Liver (tissue), 9 donors: ENCODE measurements around the gene RFX7. TPM values are rescaled to one million over a fixed set of nuclear protein-coding genes. Genes with fewer than 3 reads are reported as not detected.

Experiments
- DNase-seq: peaks from one replicate; pipeline ENCODE4 v3.0.0-alpha.2; 2017; ENCODE audit warnings: low spot score
- H3K27ac ChIP-seq, 2 donors: one replicate each; pipeline ENCODE4 v1.7.0; 2013; ENCODE audit warnings: inconsistent platforms in 2 of 2, low read length in 2 of 2, control low read depth in 1 of 2, low read depth in 1 of 2, mild to moderate bottlenecking in 1 of 2
- H3K27me3 ChIP-seq, 4 donors: one replicate each; pipeline versions ENCODE4 v1.6.1 to v1.7.0; 2013; ENCODE audit warnings: low read length in 3 of 4, inconsistent platforms in 1 of 4, mild to moderate bottlenecking in 1 of 4, moderate library complexity in 1 of 4; ENCODE audit not compliant: control insufficient read depth in 4 of 4, insufficient read depth in 4 of 4
- H3K36me3 ChIP-seq, 4 donors: one replicate each; pipeline versions ENCODE4 v1.6.1 to v1.7.0; 2013; ENCODE audit warnings: low read length in 3 of 4, mild to moderate bottlenecking in 3 of 4, low read depth in 1 of 4, moderate library complexity in 1 of 4; ENCODE audit not compliant: control insufficient read depth in 4 of 4, insufficient read depth in 3 of 4
- H3K4me1 ChIP-seq, 4 donors: one replicate each; pipeline versions ENCODE4 v1.6.1 to v1.7.0; 2013; ENCODE audit warnings: low read length in 3 of 4, mild to moderate bottlenecking in 3 of 4, moderate library complexity in 1 of 4; ENCODE audit not compliant: control insufficient read depth in 4 of 4, insufficient read depth in 4 of 4
- H3K4me3 ChIP-seq, 3 donors: one replicate each; pipeline versions ENCODE4 v1.6.1 to v1.7.0; 2013; ENCODE audit warnings: low read length in 3 of 3, control low read depth in 1 of 3, low read depth in 1 of 3, mild to moderate bottlenecking in 1 of 3
- H3K9ac ChIP-seq, 2 donors: one replicate each; pipeline ENCODE4 v1.7.0; 2013; ENCODE audit warnings: low read length in 2 of 2, mild to moderate bottlenecking in 2 of 2, moderate library complexity in 2 of 2, control low read depth in 1 of 2, low read depth in 1 of 2
- H3K9me3 ChIP-seq, 4 donors: one replicate each; pipeline versions ENCODE4 v1.6.1 to v1.7.0; 2013; ENCODE audit warnings: low read length in 3 of 4; ENCODE audit not compliant: control insufficient read depth in 4 of 4
- EGR1 ChIP-seq, 2 donors: IDR thresholded peaks; 2 replicates each; pipeline ENCODE4 v1.6.1; 2016 to 2018; ENCODE audit warnings: antibody characterized with exemption in 2 of 2, low read depth in 2 of 2
- FOXA1 ChIP-seq: IDR thresholded peaks from 2 replicates; pipeline ENCODE4 v1.6.1; 2016; ENCODE audit warnings: antibody characterized with exemption
- FOXA2 ChIP-seq: IDR thresholded peaks from 2 replicates; pipeline ENCODE4 v1.6.1; 2016; ENCODE audit warnings: antibody characterized with exemption
- GABPA ChIP-seq, 2 donors: IDR thresholded peaks in 1 of 2; conservative IDR thresholded peaks in 1 of 2; 2 replicates each; pipeline ENCODE4 v1.6.1; 2016; ENCODE audit warnings: antibody characterized with exemption in 2 of 2, mild to moderate bottlenecking in 1 of 2, moderate library complexity in 1 of 2
- HNF4A ChIP-seq, 2 donors: conservative IDR thresholded peaks; 2 replicates each; pipeline ENCODE4 v1.6.1; 2016; ENCODE audit warnings: antibody characterized with exemption in 2 of 2, mild to moderate bottlenecking in 2 of 2
- JUND ChIP-seq, 2 donors: IDR thresholded peaks; 2 replicates each; pipeline ENCODE4 v1.6.1; 2016; ENCODE audit warnings: antibody characterized with exemption in 2 of 2
- NR2F2 ChIP-seq: IDR thresholded peaks from 2 replicates; pipeline ENCODE4 v1.6.1; 2016; ENCODE audit warnings: antibody characterized with exemption
- RAD21 ChIP-seq, 2 donors: IDR thresholded peaks; 2 replicates each; pipeline ENCODE4 v1.6.1; 2016; ENCODE audit warnings: antibody characterized with exemption in 2 of 2, mild to moderate bottlenecking in 2 of 2
- RXRA ChIP-seq, 2 donors: IDR thresholded peaks; 2 replicates each; pipeline ENCODE4 v1.6.1; 2017 to 2018; ENCODE audit warnings: antibody characterized with exemption in 2 of 2, mild to moderate bottlenecking in 1 of 2
- SP1 ChIP-seq: IDR thresholded peaks from 2 replicates; pipeline ENCODE4 v1.6.1; 2018; ENCODE audit warnings: antibody characterized with exemption, mild to moderate bottlenecking
- TAF1 ChIP-seq: conservative IDR thresholded peaks from 2 replicates; pipeline ENCODE4 v1.6.1; 2016; ENCODE audit warnings: antibody characterized with exemption, mild to moderate bottlenecking
- YY1 ChIP-seq: IDR thresholded peaks from 2 replicates; pipeline ENCODE4 v1.6.1; 2016; ENCODE audit warnings: antibody characterized with exemption, mild to moderate bottlenecking
- WGBS: extraction: QIAGEN DNeasy Blood & Tissue Kit; methylation state at CpG from one replicate; pipeline ENCODE4 v1.1.7; 2013; 5-methylcytosine and 5-hydroxymethylcytosine counted together
- polyA plus RNA-seq, 2 donors: library from polyadenylated mRNA; stranded (reverse) in 1 of 2; unstranded in 1 of 2; fragments of 200-250 nt in 1 of 2; fragments of >200 nt in 1 of 2; fragmentation: Nextera tagmentation in 1 of 2; extraction: Ambion mirVana in 1 of 2; gene quantifications; one replicate each; pipeline versions ENCODE4 v1.2.1 to v1.2.3, GENCODE V29; 2013 to 2015
- total RNA-seq, 2 donors: library from RNA; depleted of rRNA; stranded (reverse); fragments of >200 nt; gene quantifications; one replicate each; pipeline ENCODE4 v1.2.3, GENCODE V29; 2014
- TF ChIP-seq, protein P1 (sequence below): IDR thresholded peaks from 2 replicates; pipeline ENCODE4 v1.6.1; 2016; ENCODE audit warnings: antibody characterized with exemption, mild to moderate bottlenecking
- TF ChIP-seq, protein P2 (sequence below): IDR thresholded peaks from 2 replicates; pipeline ENCODE4 v1.6.1; 2016; ENCODE audit warnings: antibody characterized with exemption
- TF ChIP-seq, protein P3 (sequence below): IDR thresholded peaks from 2 replicates; pipeline ENCODE4 v1.6.1; 2016; ENCODE audit warnings: antibody characterized with exemption
- TF ChIP-seq, protein P4 (sequence below): fragments of 150-350 bp; IDR thresholded peaks from 2 replicates; pipeline ENCODE4 v1.5.1; 2017; ENCODE audit warnings: improper control_type of control experiment, low read depth, low read length; ENCODE audit not compliant: missing input control
- TF ChIP-seq, protein P5 (sequence below): IDR thresholded peaks from 2 replicates; pipeline ENCODE4 v1.6.1; 2016; ENCODE audit warnings: antibody characterized with exemption
- donor health status: healthy.
- donor health status: healthy.
- donor health status: healthy.
- donor health status: healthy.
- donor health status: healthy.

Gene RFX7
- total and polyA plus RNA-seq, 4 donors, result 1.3 to 4.2 (median 1.9) TPM

DNA sequence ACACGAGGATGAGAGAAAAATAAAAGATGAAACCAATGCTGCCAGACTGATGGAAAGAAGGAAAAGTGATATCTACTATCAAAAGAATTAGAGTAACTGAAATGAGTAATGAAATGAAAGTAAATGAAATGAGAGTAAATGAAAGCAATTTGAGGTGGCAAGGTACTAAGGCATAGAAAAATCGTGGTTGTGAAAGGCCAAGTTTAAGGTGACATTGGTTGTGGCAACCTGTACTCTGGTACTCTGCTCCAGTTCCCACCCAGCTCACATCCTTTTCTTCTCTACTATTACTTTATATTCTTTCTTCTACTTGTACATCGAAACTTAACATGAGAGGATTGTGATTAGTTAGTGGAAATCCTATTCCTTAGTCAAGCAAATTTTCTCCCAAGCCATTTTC lies 10.1 kb downstream of the RFX7 start:
- Histone ChIP-seq H3K4me3 (no peak overlapping the region), H3K36me3 (peaks cover 6 to 9% (median 6%) of the 10 kb centered on the region in 4 donors), H3K27ac (no peak overlapping the region), H3K9ac (no peak overlapping the region), H3K9me3 (peaks cover 4 to 13% (median 6%) of the 10 kb centered on the region in 4 donors), H3K27me3 (no peaks in the 10 kb centered on the region), H3K4me1 (no peaks in the 10 kb centered on the region)
- no peak for TF ChIP-seq JUND (IDR thresholded peaks at IDR 0.05)
- TF ChIP-seq, protein P1, sequence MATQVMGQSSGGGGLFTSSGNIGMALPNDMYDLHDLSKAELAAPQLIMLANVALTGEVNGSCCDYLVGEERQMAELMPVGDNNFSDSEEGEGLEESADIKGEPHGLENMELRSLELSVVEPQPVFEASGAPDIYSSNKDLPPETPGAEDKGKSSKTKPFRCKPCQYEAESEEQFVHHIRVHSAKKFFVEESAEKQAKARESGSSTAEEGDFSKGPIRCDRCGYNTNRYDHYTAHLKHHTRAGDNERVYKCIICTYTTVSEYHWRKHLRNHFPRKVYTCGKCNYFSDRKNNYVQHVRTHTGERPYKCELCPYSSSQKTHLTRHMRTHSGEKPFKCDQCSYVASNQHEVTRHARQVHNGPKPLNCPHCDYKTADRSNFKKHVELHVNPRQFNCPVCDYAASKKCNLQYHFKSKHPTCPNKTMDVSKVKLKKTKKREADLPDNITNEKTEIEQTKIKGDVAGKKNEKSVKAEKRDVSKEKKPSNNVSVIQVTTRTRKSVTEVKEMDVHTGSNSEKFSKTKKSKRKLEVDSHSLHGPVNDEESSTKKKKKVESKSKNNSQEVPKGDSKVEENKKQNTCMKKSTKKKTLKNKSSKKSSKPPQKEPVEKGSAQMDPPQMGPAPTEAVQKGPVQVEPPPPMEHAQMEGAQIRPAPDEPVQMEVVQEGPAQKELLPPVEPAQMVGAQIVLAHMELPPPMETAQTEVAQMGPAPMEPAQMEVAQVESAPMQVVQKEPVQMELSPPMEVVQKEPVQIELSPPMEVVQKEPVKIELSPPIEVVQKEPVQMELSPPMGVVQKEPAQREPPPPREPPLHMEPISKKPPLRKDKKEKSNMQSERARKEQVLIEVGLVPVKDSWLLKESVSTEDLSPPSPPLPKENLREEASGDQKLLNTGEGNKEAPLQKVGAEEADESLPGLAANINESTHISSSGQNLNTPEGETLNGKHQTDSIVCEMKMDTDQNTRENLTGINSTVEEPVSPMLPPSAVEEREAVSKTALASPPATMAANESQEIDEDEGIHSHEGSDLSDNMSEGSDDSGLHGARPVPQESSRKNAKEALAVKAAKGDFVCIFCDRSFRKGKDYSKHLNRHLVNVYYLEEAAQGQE, result no peak
- no peak for TF ChIP-seq RAD21 (IDR thresholded peaks at IDR 0.05)
- TF ChIP-seq NR2F2, result no peak
- TF ChIP-seq GABPA (IDR thresholded peaks at IDR 0.05 in 1 of 2, conservative IDR thresholded peaks at IDR 0.05 in 1 of 2), result no peak
- TF ChIP-seq, protein P2, sequence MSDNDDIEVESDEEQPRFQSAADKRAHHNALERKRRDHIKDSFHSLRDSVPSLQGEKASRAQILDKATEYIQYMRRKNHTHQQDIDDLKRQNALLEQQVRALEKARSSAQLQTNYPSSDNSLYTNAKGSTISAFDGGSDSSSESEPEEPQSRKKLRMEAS, result no peak
- TF ChIP-seq SP1, result no peak
- TF ChIP-seq FOXA1, result no peak
- TF ChIP-seq RXRA (IDR thresholded peaks at IDR 0.05), result no peak
- TF ChIP-seq, protein P3, sequence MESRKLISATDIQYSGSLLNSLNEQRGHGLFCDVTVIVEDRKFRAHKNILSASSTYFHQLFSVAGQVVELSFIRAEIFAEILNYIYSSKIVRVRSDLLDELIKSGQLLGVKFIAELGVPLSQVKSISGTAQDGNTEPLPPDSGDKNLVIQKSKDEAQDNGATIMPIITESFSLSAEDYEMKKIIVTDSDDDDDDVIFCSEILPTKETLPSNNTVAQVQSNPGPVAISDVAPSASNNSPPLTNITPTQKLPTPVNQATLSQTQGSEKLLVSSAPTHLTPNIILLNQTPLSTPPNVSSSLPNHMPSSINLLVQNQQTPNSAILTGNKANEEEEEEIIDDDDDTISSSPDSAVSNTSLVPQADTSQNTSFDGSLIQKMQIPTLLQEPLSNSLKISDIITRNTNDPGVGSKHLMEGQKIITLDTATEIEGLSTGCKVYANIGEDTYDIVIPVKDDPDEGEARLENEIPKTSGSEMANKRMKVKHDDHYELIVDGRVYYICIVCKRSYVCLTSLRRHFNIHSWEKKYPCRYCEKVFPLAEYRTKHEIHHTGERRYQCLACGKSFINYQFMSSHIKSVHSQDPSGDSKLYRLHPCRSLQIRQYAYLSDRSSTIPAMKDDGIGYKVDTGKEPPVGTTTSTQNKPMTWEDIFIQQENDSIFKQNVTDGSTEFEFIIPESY, result no peak
- TF ChIP-seq FOXA2, result no peak
- no peak for TF ChIP-seq YY1
- TF ChIP-seq, protein P4, sequence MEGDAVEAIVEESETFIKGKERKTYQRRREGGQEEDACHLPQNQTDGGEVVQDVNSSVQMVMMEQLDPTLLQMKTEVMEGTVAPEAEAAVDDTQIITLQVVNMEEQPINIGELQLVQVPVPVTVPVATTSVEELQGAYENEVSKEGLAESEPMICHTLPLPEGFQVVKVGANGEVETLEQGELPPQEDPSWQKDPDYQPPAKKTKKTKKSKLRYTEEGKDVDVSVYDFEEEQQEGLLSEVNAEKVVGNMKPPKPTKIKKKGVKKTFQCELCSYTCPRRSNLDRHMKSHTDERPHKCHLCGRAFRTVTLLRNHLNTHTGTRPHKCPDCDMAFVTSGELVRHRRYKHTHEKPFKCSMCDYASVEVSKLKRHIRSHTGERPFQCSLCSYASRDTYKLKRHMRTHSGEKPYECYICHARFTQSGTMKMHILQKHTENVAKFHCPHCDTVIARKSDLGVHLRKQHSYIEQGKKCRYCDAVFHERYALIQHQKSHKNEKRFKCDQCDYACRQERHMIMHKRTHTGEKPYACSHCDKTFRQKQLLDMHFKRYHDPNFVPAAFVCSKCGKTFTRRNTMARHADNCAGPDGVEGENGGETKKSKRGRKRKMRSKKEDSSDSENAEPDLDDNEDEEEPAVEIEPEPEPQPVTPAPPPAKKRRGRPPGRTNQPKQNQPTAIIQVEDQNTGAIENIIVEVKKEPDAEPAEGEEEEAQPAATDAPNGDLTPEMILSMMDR, result no peak
- TF ChIP-seq TAF1, result no peak
- TF ChIP-seq EGR1 (IDR thresholded peaks at IDR 0.05; ENCODE audit: low read depth in 2 of 2), result no peak
- TF ChIP-seq HNF4A (conservative IDR thresholded peaks at IDR 0.05), result no peak
- TF ChIP-seq, protein P5, sequence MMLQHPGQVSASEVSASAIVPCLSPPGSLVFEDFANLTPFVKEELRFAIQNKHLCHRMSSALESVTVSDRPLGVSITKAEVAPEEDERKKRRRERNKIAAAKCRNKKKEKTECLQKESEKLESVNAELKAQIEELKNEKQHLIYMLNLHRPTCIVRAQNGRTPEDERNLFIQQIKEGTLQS, result no peak
- DNase-seq, result no peak
- WGBS, result 98% methylated on average over 3 of the region's 3 CpGs
